B cell (primary cell): Measurements from ENCODE around the gene MYO9B. TPM values are rescaled to one million over a fixed set of nuclear protein-coding genes. Genes with fewer than 3 reads are reported as not detected.

Experiments used
- ATAC-seq: fragments of 200-7000 bp; cut with Tn5 transposase; one replicate; pipeline ENCODE4 v1.10.0; 2021; ENCODE audit warnings: low read depth, mild to moderate bottlenecking, moderate number of reproducible peaks, moderate library complexity
- CTCF ChIA-PET: fragments of 350-600 bp; sonication (Branson Sonifier 250); formaldehyde crosslinking; loops from one replicate; lab custom pipeline; 2021; ENCODE audit warnings: antibody characterized with exemption, inconsistent platforms; lab: Charles Lee
- POLR2A ChIA-PET: fragments of 350-600 bp; sonication (Branson Sonifier 250); formaldehyde crosslinking; loops from one replicate; lab custom pipeline; 2021; ENCODE audit warnings: antibody characterized with exemption; lab: Charles Lee
- DNase-seq: peaks from one replicate; pipeline ENCODE4 v3.0.0; 2013
- H2AFZ ChIP-seq: 2 replicates; pipeline ENCODE4 v1.6.1; 2012; ENCODE audit warnings: mild to moderate bottlenecking, low read depth, low read length; ENCODE audit not compliant: insufficient read depth, poor library complexity, severe bottlenecking
- H3K27ac ChIP-seq, 2 donors: 1 replicate in 1 of 2; 2 replicates in 1 of 2; pipeline ENCODE4 v1.5.1; 2012 to 2013; ENCODE audit warnings: low read length in 2 of 2, mild to moderate bottlenecking in 2 of 2, moderate library complexity in 1 of 2
- H3K27me3 ChIP-seq, 4 experiments: fragments of 200-600 bp in 1 of 4; sonication (generic) in 1 of 4; replicated peaks in 1 of 4; 1 replicate in 2 of 4; 2 replicates in 2 of 4; pipeline versions ENCODE4 v1.6.1 to v1.7.0; 2013 to 2016; ENCODE audit warnings: low read length in 3 of 4, mild to moderate bottlenecking in 2 of 4, mixed read lengths in 1 of 4, moderate library complexity in 1 of 4; ENCODE audit not compliant: insufficient read depth in 4 of 4, control insufficient read depth in 3 of 4; ENCODE audit errors: control extremely low read depth in 1 of 4
- H3K36me3 ChIP-seq, 2 experiments: replicated peaks in 1 of 2; 1 replicate in 1 of 2; 2 replicates in 1 of 2; pipeline versions ENCODE4 v1.6.1 to v1.7.1; 2013; ENCODE audit warnings: low read length in 1 of 2; ENCODE audit not compliant: insufficient read depth in 2 of 2, control insufficient read depth in 1 of 2; ENCODE audit errors: control extremely low read depth in 1 of 2, extremely low read depth in 1 of 2
- H3K4me1 ChIP-seq, 2 donors: fragments of 200-600 bp in 1 of 2; sonication (generic) in 1 of 2; 1 replicate in 1 of 2; 2 replicates in 1 of 2; pipeline versions ENCODE4 v1.5.1 to v1.6.1; 2013 to 2017; ENCODE audit warnings: low read length in 2 of 2; ENCODE audit not compliant: control insufficient read depth in 2 of 2, insufficient read depth in 2 of 2
- H3K4me2 ChIP-seq: replicated peaks from 2 replicates; pipeline ENCODE3; 2012; ENCODE audit warnings: mild to moderate bottlenecking, low read depth, low read length; ENCODE audit not compliant: poor library complexity, severe bottlenecking
- H3K4me3 ChIP-seq, 5 experiments: fragments of 200-600 bp in 1 of 5; sonication (generic) in 1 of 5; 1 replicate in 3 of 5; 2 replicates in 2 of 5; pipeline versions ENCODE4 v1.5.1 to v1.7.0; 2011 to 2016; ENCODE audit warnings: low read length in 4 of 5, mild to moderate bottlenecking in 4 of 5, low read depth in 2 of 5, control low read depth in 1 of 5, moderate library complexity in 1 of 5; ENCODE audit not compliant: insufficient read depth in 1 of 5; ENCODE audit errors: control extremely low read depth in 1 of 5, extremely low read depth in 1 of 5
- H3K79me2 ChIP-seq: fragments of 200-600 bp; sonication (generic); one replicate; pipeline ENCODE4 v1.6.0; 2016; ENCODE audit warnings: low read length; ENCODE audit not compliant: control insufficient read depth, insufficient read depth
- H3K9ac ChIP-seq: fragments of 200-600 bp; sonication (generic); 2 replicates; pipeline ENCODE4 v1.6.1; 2017; ENCODE audit warnings: mild to moderate bottlenecking, low read length, moderate library complexity
- H3K9me3 ChIP-seq, 3 donors: one replicate each; pipeline versions ENCODE4 v1.6.1 to v1.7.1; 2013; ENCODE audit warnings: low read length in 2 of 3; ENCODE audit not compliant: control insufficient read depth in 2 of 3, insufficient read depth in 1 of 3; ENCODE audit errors: control extremely low read depth in 1 of 3
- H4K20me1 ChIP-seq: 2 replicates; pipeline ENCODE4 v1.6.0; 2012; ENCODE audit warnings: mild to moderate bottlenecking, low read length; ENCODE audit not compliant: insufficient read depth, control insufficient read depth, poor library complexity, severe bottlenecking
- H3K27ac Mint-ChIP-seq: one replicate; pipeline ENCODE4 v1.8.0; 2021; ENCODE audit warnings: mixed read lengths
- H3K27me3 Mint-ChIP-seq: one replicate; pipeline ENCODE4 v1.8.0; 2021; ENCODE audit warnings: mixed read lengths
- H3K4me1 Mint-ChIP-seq: one replicate; pipeline ENCODE4 v1.8.0; 2021; ENCODE audit warnings: mixed read lengths
- H3K4me3 Mint-ChIP-seq: one replicate; pipeline ENCODE4 v1.8.0; 2021; ENCODE audit warnings: mixed read lengths
- H3K9me3 Mint-ChIP-seq: one replicate; pipeline ENCODE4 v1.8.0; 2022; ENCODE audit warnings: mixed read lengths; ENCODE audit not compliant: insufficient read depth
- CTCF ChIP-seq: fragments of 200-600 bp; IDR thresholded peaks from one replicate; pipeline ENCODE4 v1.8.0; 2022; ENCODE audit warnings: antibody characterized with exemption, mild to moderate bottlenecking
- EZH2 ChIP-seq: IDR thresholded peaks from 2 replicates; pipeline ENCODE4 v1.6.1; 2012; ENCODE audit warnings: borderline replicate concordance, low read depth, mild to moderate bottlenecking, moderate library complexity, low read length; ENCODE audit not compliant: insufficient read depth, poor library complexity, severe bottlenecking
- WGBS: methylation state at CpG from one replicate; pipeline ENCODE4 v1.1.5; 2013; ENCODE audit warnings: missing lambda C conversion rate; ENCODE audit not compliant: insufficient coverage; 5-methylcytosine and 5-hydroxymethylcytosine counted together
- intact Hi-C: fragments of 100-400 bp; cut with micrococcal nuclease; formaldehyde crosslinking; loops from one replicate; pipeline ENCODE4 v1.10.0; 2022
- polyA plus RNA-seq: library from polyadenylated mRNA; depleted of rRNA; stranded (reverse); fragments of >200 nt; gene quantifications from 2 replicates; pipeline ENCODE4 v1.2.3, GENCODE V29; 2012
- total RNA-seq, 2 donors: library from RNA; stranded (reverse); fragments of 120-200 nt in 1 of 2; gene quantifications; 1 replicate in 1 of 2; 2 replicates in 1 of 2; pipeline versions ENCODE4 v1.2.3 to v1.2.4, GENCODE V29; 2013 to 2022

The MYO9B gene
- total and polyA plus RNA-seq, 2 donors (not counting 1 experiment from before 2014, with no cell fraction given), result 256 to 273 TPM

- H3K4me3 ChIP-seq, result no peak overlapping the region
- peaks cover 4 to 78% of the 10 kb centered on the region in 2 experiments for H3K36me3 ChIP-seq
- ATAC-seq (no peak), DNase-seq (no peak)
- Mint-ChIP-seq H3K27ac (no peak overlapping the region), H3K4me1 (peaks cover 3% of the 10 kb centered on the region), H3K9me3 (no peaks in the 10 kb centered on the region), H3K27me3 (no peaks in the 10 kb centered on the region), H3K4me3 (no peak overlapping the region)
- no peak overlapping the region for H3K4me2 ChIP-seq
- 85% methylated on average over 8 of the region's 9 CpGs for WGBS
- no peaks in the 10 kb centered on the region for H3K9me3 ChIP-seq
- TF ChIP-seq EZH2 (no peak), CTCF (no peak)
- H3K9ac ChIP-seq, result no peak overlapping the region
- no peaks in the 10 kb centered on the region for H4K20me1 ChIP-seq
- intact Hi-C loops, result no loop called here
- no peaks in the 10 kb centered on the region for H3K79me2 ChIP-seq
- no peak overlapping the region for H2AFZ ChIP-seq
- CTCF ChIA-PET, result interaction anchor here (0.6 kb wide), 1 partner anchor 143 kb away, joined by 3 read pairs; no protein-coding TSS in a partner anchor
- H3K4me1 ChIP-seq, result no peaks in the 10 kb centered on the region
- no peak overlapping the region for H3K27ac ChIP-seq
- POLR2A ChIA-PET, result no interaction called here
- H3K27me3 ChIP-seq, result no peaks in the 10 kb centered on the region
Measured at GRCh38 chr19:17202249-17202648, 126.7 kb downstream of the MYO9B start.

GRCh38 chr19:17202713-17203112, 127.1 kb downstream of the MYO9B start:
- H2AFZ ChIP-seq, result no peak overlapping the region
- H3K36me3 ChIP-seq, result peaks cover 4 to 79% of the 10 kb centered on the region in 2 experiments
- H3K9me3 ChIP-seq, result no peaks in the 10 kb centered on the region
- no peak for TF ChIP-seq EZH2
- H3K27me3 ChIP-seq, result no peaks in the 10 kb centered on the region
- no peak overlapping the region for H3K4me3 ChIP-seq
- no peak for ATAC-seq
- ChIA-PET POLR2A (interaction anchor here (0.6 kb wide), 2 partner anchors 100 to 241 kb away, joined by 4 read pairs; no protein-coding TSS in a partner anchor), CTCF (interaction anchor here (0.7 kb wide), 1 partner anchor 1740 kb away, joined by 3 read pairs; no protein-coding TSS in a partner anchor)
- 94% methylated on average over 17 of the region's 17 CpGs for WGBS
- Mint-ChIP-seq H3K9me3 (no peaks in the 10 kb centered on the region), H3K27ac (no peak overlapping the region), H3K27me3 (no peaks in the 10 kb centered on the region), H3K4me1 (peaks cover 3% of the 10 kb centered on the region), H3K4me3 (no peak overlapping the region)
- H3K79me2 ChIP-seq, result no peaks in the 10 kb centered on the region
- H4K20me1 ChIP-seq, result no peaks in the 10 kb centered on the region
- H3K4me1 ChIP-seq, result no peaks in the 10 kb centered on the region
- no peak overlapping the region for H3K27ac ChIP-seq
- DNase-seq, result no peak
- no peak overlapping the region for H3K4me2 ChIP-seq
- intact Hi-C loops, result no loop called here
- no peak overlapping the region for H3K9ac ChIP-seq
